NCI-H748 treated with DMSO at 0.1 percent for 48 hours (cell line): ENCODE data around the gene CSMD2.
"Not testable (repeated sequence)": the region's sequence is repeated elsewhere in the genome, so short reads cannot be mapped to it uniquely, and the experiment has no call there.

ENCODE experiments used
- DNase-seq: peaks from one replicate; lab custom pipeline; 2025; lab: John Stamatoyannopoulos, UW

The CSMD2 gene

GRCh38 chr1:34052565-34052964 lies 112.5 kb downstream of the CSMD2 start:
- DNase-seq, result no peak

GRCh38 chr1:34050709-34051485 lies 114.1 kb downstream of the CSMD2 start:
- DNase-seq, result no peak

- DNase-seq, result no peak
Measured at GRCh38 chr1:34049994-34050393, 115.0 kb downstream of the CSMD2 start.

GRCh38 chr1:34049477-34049876 lies 115.6 kb downstream of the CSMD2 start:
- no peak for DNase-seq

- no peak for DNase-seq
Measured at GRCh38 chr1:34037856-34038255, 127.2 kb downstream of the CSMD2 start.

- no peak for DNase-seq
Measured at GRCh38 chr1:34037109-34037508, 127.9 kb downstream of the CSMD2 start.

- DNase-seq, result no peak
Measured at GRCh38 chr1:34034036-34034435, 131.0 kb downstream of the CSMD2 start.

- no peak for DNase-seq
Measured at GRCh38 chr1:34029954-34030353, 135.1 kb downstream of the CSMD2 start.

- DNase-seq, result no peak
Measured at GRCh38 chr1:34029515-34029914, 135.5 kb downstream of the CSMD2 start.

GRCh38 chr1:34028381-34029055 lies 136.5 kb downstream of the CSMD2 start:
- no peak for DNase-seq

GRCh38 chr1:34025675-34026074 lies 139.4 kb downstream of the CSMD2 start:
- DNase-seq, result no peak

GRCh38 chr1:34024485-34024884 lies 140.5 kb downstream of the CSMD2 start:
- no peak for DNase-seq

- DNase-seq, result no peak
Measured at GRCh38 chr1:34019741-34020552, 145.1 kb downstream of the CSMD2 start.

- no peak for DNase-seq
Measured at GRCh38 chr1:34018285-34018684, 146.7 kb downstream of the CSMD2 start.

GRCh38 chr1:34016281-34016680 lies 148.7 kb downstream of the CSMD2 start:
- DNase-seq, result not testable (repeated sequence)

GRCh38 chr1:34013958-34014737 lies 150.9 kb downstream of the CSMD2 start:
- DNase-seq, result no peak

- no peak for DNase-seq
Measured at GRCh38 chr1:34013136-34013535, 151.9 kb downstream of the CSMD2 start.

GRCh38 chr1:34009340-34009985 lies 155.6 kb downstream of the CSMD2 start:
- no peak for DNase-seq

- DNase-seq, result no peak
Measured at GRCh38 chr1:34007760-34008159, 157.3 kb downstream of the CSMD2 start.

- no peak for DNase-seq
Measured at GRCh38 chr1:34005309-34005708, 159.7 kb downstream of the CSMD2 start.

- no peak for DNase-seq
Measured at GRCh38 chr1:34002810-34003209, 162.2 kb downstream of the CSMD2 start.
